ENCODE measurements around the gene PRPF31.
A peak's percentile ranks its signal among the peaks of the same experiment; 100 is the strongest.

The PRPF31 gene

GRCh38 chr19:54160854-54161253 lies 45.3 kb downstream of the PRPF31 start:
- DNase-seq: no peak
- H3K9me3 ChIP-seq (ENCODE audit: control extremely low read depth in 1 of 5, control insufficient read depth in 4 of 5, insufficient read depth in 2 of 5, low read depth in 1 of 5, low read length in 4 of 5): peaks cover 0 to 3% (median 0%) of the 10 kb centered on the region in 5 experiments
- H3K36me3 ChIP-seq (ENCODE audit: control insufficient read depth in 4 of 4, insufficient read depth in 4 of 4, low read length in 3 of 4): peaks cover 2 to 24% (median 15%) of the 10 kb centered on the region in 4 experiments
- peak overlapping the region in 1 of 2 experiments; percentile 87 for H3K27ac ChIP-seq (ENCODE audit: insufficient read depth in 1 of 2, low read depth in 1 of 2, low read length in 2 of 2, poor library complexity in 1 of 2, severe bottlenecking in 2 of 2)
- H3K4me1 ChIP-seq (ENCODE audit: control extremely low read depth in 1 of 4, control insufficient read depth in 4 of 4, insufficient read depth in 4 of 4, low read length in 3 of 4): peaks cover 5 to 52% (median 45%) of the 10 kb centered on the region in 4 experiments
- H3K4me3 ChIP-seq (ENCODE audit: control insufficient read depth in 1 of 7, extremely low read depth in 1 of 7, insufficient read depth in 4 of 7, low read depth in 2 of 7, low read length in 6 of 7): peak overlapping the region in 5 of 7 experiments; percentile 69 to 94 (median 84)
- ChIA-PET POLR2A (interaction anchor here (2.2 kb wide), 1 partner anchor 29 kb away, joined by 10 read pairs; the partner anchor contains the start of gene MBOAT7), CTCF (interaction anchor here (2.5 kb wide), 1 partner anchor 8 kb away, joined by 9 read pairs; no protein-coding TSS in a partner anchor)
- H3K27me3 ChIP-seq (replicated peaks in 2 of 5; ENCODE audit: control insufficient read depth in 4 of 5, insufficient read depth in 5 of 5, low read length in 4 of 5): peaks cover 0 to 11% (median 0%) of the 10 kb centered on the region in 5 experiments
- WGBS (ENCODE audit: insufficient coverage): 78% methylated on average over 6 of the region's 13 CpGs

GRCh38 chr19:54162241-54162805 lies 46.8 kb downstream of the PRPF31 start:
- Histone ChIP-seq H3K27ac (ENCODE audit: insufficient read depth in 1 of 2, low read depth in 1 of 2, low read length in 2 of 2, poor library complexity in 1 of 2, severe bottlenecking in 2 of 2) (no peak overlapping the region), H3K36me3 (ENCODE audit: control insufficient read depth in 4 of 4, insufficient read depth in 4 of 4, low read length in 3 of 4) (peaks cover 0 to 9% (median 5%) of the 10 kb centered on the region in 4 experiments), H3K9me3 (ENCODE audit: control extremely low read depth in 1 of 5, control insufficient read depth in 4 of 5, insufficient read depth in 2 of 5, low read depth in 1 of 5, low read length in 4 of 5) (peaks cover 0 to 3% (median 0%) of the 10 kb centered on the region in 5 experiments), H3K4me3 (ENCODE audit: control insufficient read depth in 1 of 7, extremely low read depth in 1 of 7, insufficient read depth in 4 of 7, low read depth in 2 of 7, low read length in 6 of 7) (peak overlapping the region; percentile 44 to 76 (median 54)), H3K27me3 (replicated peaks in 2 of 5; ENCODE audit: control insufficient read depth in 4 of 5, insufficient read depth in 5 of 5, low read length in 4 of 5) (peaks cover 0 to 11% (median 0%) of the 10 kb centered on the region in 5 experiments), H3K4me1 (ENCODE audit: control extremely low read depth in 1 of 4, control insufficient read depth in 4 of 4, insufficient read depth in 4 of 4, low read length in 3 of 4) (peaks cover 5 to 52% (median 45%) of the 10 kb centered on the region in 4 experiments)
- ChIA-PET CTCF (interaction anchor here (2.1 kb wide), 1 partner anchor 11 kb away, joined by 8 read pairs; the partner anchor contains the start of gene TMC4), POLR2A (no interaction called here)
- peak; percentile 91 to 95 (median 94) for DNase-seq
- WGBS (ENCODE audit: insufficient coverage): 2% methylated on average over 20 of the region's 35 CpGs

GRCh38 chr19:54162884-54163283 lies 47.3 kb downstream of the PRPF31 start:
- Histone ChIP-seq H3K4me3 (ENCODE audit: control insufficient read depth in 1 of 7, extremely low read depth in 1 of 7, insufficient read depth in 4 of 7, low read depth in 2 of 7, low read length in 6 of 7) (peak overlapping the region in 5 of 7 experiments; percentile 47 to 76 (median 57)), H3K4me1 (ENCODE audit: control extremely low read depth in 1 of 4, control insufficient read depth in 4 of 4, insufficient read depth in 4 of 4, low read length in 3 of 4) (peaks cover 5 to 52% (median 45%) of the 10 kb centered on the region in 4 experiments), H3K27ac (ENCODE audit: insufficient read depth in 1 of 2, low read depth in 1 of 2, low read length in 2 of 2, poor library complexity in 1 of 2, severe bottlenecking in 2 of 2) (no peak overlapping the region), H3K27me3 (replicated peaks in 2 of 5; ENCODE audit: control insufficient read depth in 4 of 5, insufficient read depth in 5 of 5, low read length in 4 of 5) (peaks cover 0 to 11% (median 0%) of the 10 kb centered on the region in 5 experiments), H3K9me3 (ENCODE audit: control extremely low read depth in 1 of 5, control insufficient read depth in 4 of 5, insufficient read depth in 2 of 5, low read depth in 1 of 5, low read length in 4 of 5) (peaks cover 0 to 3% (median 0%) of the 10 kb centered on the region in 5 experiments), H3K36me3 (ENCODE audit: control insufficient read depth in 4 of 4, insufficient read depth in 4 of 4, low read length in 3 of 4) (peaks cover 0 to 4% (median 3%) of the 10 kb centered on the region in 4 experiments)
- POLR2A ChIA-PET: no interaction called here
- CTCF ChIA-PET: interaction anchor here (2.1 kb wide), 1 partner anchor 10 kb away, joined by 8 read pairs; the partner anchor contains the start of gene TMC4
- no peak for DNase-seq
- WGBS (ENCODE audit: insufficient coverage): 75% methylated on average over 9 of the region's 14 CpGs

GRCh38 chr19:54164369-54165068 lies 49.0 kb downstream of the PRPF31 start:
- Histone ChIP-seq H3K36me3 (ENCODE audit: control insufficient read depth in 4 of 4, insufficient read depth in 4 of 4, low read length in 3 of 4) (no peaks in the 10 kb centered on the region), H3K27me3 (replicated peaks in 2 of 5; ENCODE audit: control insufficient read depth in 4 of 5, insufficient read depth in 5 of 5, low read length in 4 of 5) (peaks cover 0 to 11% (median 0%) of the 10 kb centered on the region in 5 experiments), H3K4me1 (ENCODE audit: control extremely low read depth in 1 of 4, control insufficient read depth in 4 of 4, insufficient read depth in 4 of 4, low read length in 3 of 4) (peaks cover 5 to 43% (median 33%) of the 10 kb centered on the region in 4 experiments), H3K9me3 (ENCODE audit: control extremely low read depth in 1 of 5, control insufficient read depth in 4 of 5, insufficient read depth in 2 of 5, low read depth in 1 of 5, low read length in 4 of 5) (peaks cover 0 to 3% (median 0%) of the 10 kb centered on the region in 5 experiments), H3K4me3 (ENCODE audit: control insufficient read depth in 1 of 7, extremely low read depth in 1 of 7, insufficient read depth in 4 of 7, low read depth in 2 of 7, low read length in 6 of 7) (peak overlapping the region in 5 of 7 experiments; percentile 0 to 68 (median 32)), H3K27ac (ENCODE audit: insufficient read depth in 1 of 2, low read depth in 1 of 2, low read length in 2 of 2, poor library complexity in 1 of 2, severe bottlenecking in 2 of 2) (no peak overlapping the region)
- peak; percentile 68 to 75 (median 70) for DNase-seq
- POLR2A ChIA-PET: interaction anchor here (1.3 kb wide), 1 partner anchor 9 kb away, joined by 3 read pairs; no protein-coding TSS in a partner anchor
- CTCF ChIA-PET: interaction anchor here (1.5 to 2.1 kb wide), 2 partner anchors 9 to 102 kb away, joined by 6 to 8 read pairs; partner anchors contain the start of gene TMC4
- 17% methylated on average over 25 of the region's 37 CpGs for WGBS (ENCODE audit: insufficient coverage)

- no peak for DNase-seq
- peaks cover 0 to 3% (median 0%) of the 10 kb centered on the region in 5 experiments for H3K9me3 ChIP-seq (ENCODE audit: control extremely low read depth in 1 of 5, control insufficient read depth in 4 of 5, insufficient read depth in 2 of 5, low read depth in 1 of 5, low read length in 4 of 5)
- H3K4me1 ChIP-seq (ENCODE audit: control extremely low read depth in 1 of 4, control insufficient read depth in 4 of 4, insufficient read depth in 4 of 4, low read length in 3 of 4): peaks cover 4 to 39% (median 31%) of the 10 kb centered on the region in 4 experiments
- H3K27me3 ChIP-seq (replicated peaks in 2 of 5; ENCODE audit: control insufficient read depth in 4 of 5, insufficient read depth in 5 of 5, low read length in 4 of 5): peaks cover 0 to 11% (median 0%) of the 10 kb centered on the region in 5 experiments
- POLR2A ChIA-PET: interaction anchor here (1.3 kb wide), 1 partner anchor 8 kb away, joined by 3 read pairs; no protein-coding TSS in a partner anchor
- no peak overlapping the region for H3K4me3 ChIP-seq (ENCODE audit: control insufficient read depth in 1 of 7, extremely low read depth in 1 of 7, insufficient read depth in 4 of 7, low read depth in 2 of 7, low read length in 6 of 7)
- WGBS (ENCODE audit: insufficient coverage): 94% methylated on average over 24 of the region's 25 CpGs
- no peak overlapping the region for H3K27ac ChIP-seq (ENCODE audit: insufficient read depth in 1 of 2, low read depth in 1 of 2, low read length in 2 of 2, poor library complexity in 1 of 2, severe bottlenecking in 2 of 2)
- CTCF ChIA-PET: interaction anchor here (0.5 to 1.5 kb wide), 2 partner anchors 101 to 152 kb away, joined by 3 to 6 read pairs; no protein-coding TSS in a partner anchor
- H3K36me3 ChIP-seq (ENCODE audit: control insufficient read depth in 4 of 4, insufficient read depth in 4 of 4, low read length in 3 of 4): no peaks in the 10 kb centered on the region
These were observed 49.7 kb downstream of the PRPF31 start for GRCh38 chr19:54165222-54165621.

- POLR2A ChIA-PET: interaction anchor here (0.6 kb wide), 1 partner anchor 31 kb away, joined by 3 read pairs; the partner anchor contains the start of gene CNOT3
- H3K27ac ChIP-seq (ENCODE audit: insufficient read depth in 1 of 2, low read depth in 1 of 2, low read length in 2 of 2, poor library complexity in 1 of 2, severe bottlenecking in 2 of 2): no peak overlapping the region
- peaks cover 0 to 10% (median 0%) of the 10 kb centered on the region in 5 experiments for H3K27me3 ChIP-seq (replicated peaks in 2 of 5; ENCODE audit: control insufficient read depth in 4 of 5, insufficient read depth in 5 of 5, low read length in 4 of 5)
- WGBS (ENCODE audit: insufficient coverage): 27% methylated on average over 24 of the region's 25 CpGs
- no peaks in the 10 kb centered on the region for H3K36me3 ChIP-seq (ENCODE audit: control insufficient read depth in 4 of 4, insufficient read depth in 4 of 4, low read length in 3 of 4)
- no peak overlapping the region for H3K4me3 ChIP-seq (ENCODE audit: control insufficient read depth in 1 of 7, extremely low read depth in 1 of 7, insufficient read depth in 4 of 7, low read depth in 2 of 7, low read length in 6 of 7)
- CTCF ChIA-PET: interaction anchor here (0.6 to 5.0 kb wide), 16 partner anchors 9 to 99 kb away, joined by 3 to 28 read pairs (median 6); partner anchors contain the start of genes LENG1 and LILRB5
- DNase-seq: peak; percentile 81 to 86 (median 85)
- H3K9me3 ChIP-seq (ENCODE audit: control extremely low read depth in 1 of 5, control insufficient read depth in 4 of 5, insufficient read depth in 2 of 5, low read depth in 1 of 5, low read length in 4 of 5): peaks cover 0 to 3% (median 0%) of the 10 kb centered on the region in 5 experiments
- peaks cover 0 to 23% (median 19%) of the 10 kb centered on the region in 4 experiments for H3K4me1 ChIP-seq (ENCODE audit: control extremely low read depth in 1 of 4, control insufficient read depth in 4 of 4, insufficient read depth in 4 of 4, low read length in 3 of 4)
These were observed 52.8 kb downstream of the PRPF31 start for GRCh38 chr19:54168174-54168917.
